Aorta (tissue), 5 donors: ENCODE results near the gene PCDH9. TPM values are rescaled to one million over a fixed set of nuclear protein-coding genes. Genes with fewer than 3 reads are reported as not detected.

Experiments
- ATAC-seq: fragments of 200-7000 bp; cut with Tn5 transposase; one replicate; pipeline ENCODE4 v1.9.1; 2022; ENCODE audit warnings: moderate library complexity; ENCODE audit not compliant: low FRiP score
- DNase-seq, 2 donors: peaks; one replicate each; pipeline ENCODE4 v3.0.0-alpha.2; 2020
- H3K27ac ChIP-seq, 2 donors: one replicate each; pipeline ENCODE4 v1.5.1; 2013; ENCODE audit warnings: low read length in 2 of 2, mild to moderate bottlenecking in 2 of 2, moderate library complexity in 2 of 2, control low read depth in 1 of 2, inconsistent platforms in 1 of 2, low read depth in 1 of 2
- H3K27me3 ChIP-seq, 2 donors: one replicate each; pipeline ENCODE4 v1.6.1; 2013; ENCODE audit warnings: control low read depth in 1 of 2, low read length in 1 of 2, mild to moderate bottlenecking in 1 of 2, moderate library complexity in 1 of 2; ENCODE audit not compliant: insufficient read depth in 2 of 2, control insufficient read depth in 1 of 2
- H3K36me3 ChIP-seq, 2 donors: one replicate each; pipeline ENCODE4 v1.6.1; 2013; ENCODE audit warnings: control low read depth in 1 of 2, low read length in 1 of 2, mild to moderate bottlenecking in 1 of 2; ENCODE audit not compliant: insufficient read depth in 2 of 2, control insufficient read depth in 1 of 2
- H3K4me1 ChIP-seq, 2 donors: one replicate each; pipeline ENCODE4 v1.6.1; 2013; ENCODE audit warnings: low read length in 2 of 2, control low read depth in 1 of 2, mild to moderate bottlenecking in 1 of 2, moderate library complexity in 1 of 2; ENCODE audit not compliant: insufficient read depth in 2 of 2, control insufficient read depth in 1 of 2
- H3K4me3 ChIP-seq, 2 donors: one replicate each; pipeline ENCODE4 v1.5.1; 2013; ENCODE audit warnings: low read length in 2 of 2, control low read depth in 1 of 2, mild to moderate bottlenecking in 1 of 2
- H3K9me3 ChIP-seq: one replicate; pipeline ENCODE4 v1.6.1; 2013; ENCODE audit warnings: mild to moderate bottlenecking, low read length; ENCODE audit not compliant: control insufficient read depth
- WGBS, 2 donors: extraction: QIAGEN DNeasy Blood & Tissue Kit; methylation state at CpG; one replicate each; pipeline ENCODE4 v1.1.7; 2013; 5-methylcytosine and 5-hydroxymethylcytosine counted together
- intact Hi-C, 2 donors: fragments of 100-400 bp; cut with DNase I; formaldehyde crosslinking; loops; one replicate each; pipeline versions ENCODE4 v1.14.2 to v1.15.0; 2022
- polyA plus RNA-seq, 2 donors: library from polyadenylated mRNA; stranded (reverse); fragments of 200-250 nt; gene quantifications; one replicate each; pipeline ENCODE4 v1.2.3, GENCODE V29; 2013
- total RNA-seq, 2 donors: library from RNA; stranded (reverse); fragmentation: NEBNext Ultra II Directional; extraction: Animal tissue kit (Norgen Biotek cat#: 25700); gene quantifications; one replicate each; pipeline ENCODE4 v1.2.1, GENCODE V29; 2021
- donor health status: healthy with polysubstance abuse.
- donor health status: Bipolar disorder and iron deficiency.
- donor health status: DM: no; HTN: no; CAD: no.
- donor health status: DM: no; HTN: no; CAD: no.
- donor health status: DM: yes; HTN: yes; CAD: no.

Gene PCDH9
- total and polyA plus RNA-seq, 4 donors: 0.38 to 6.3 (median 4.2) TPM

DNA sequence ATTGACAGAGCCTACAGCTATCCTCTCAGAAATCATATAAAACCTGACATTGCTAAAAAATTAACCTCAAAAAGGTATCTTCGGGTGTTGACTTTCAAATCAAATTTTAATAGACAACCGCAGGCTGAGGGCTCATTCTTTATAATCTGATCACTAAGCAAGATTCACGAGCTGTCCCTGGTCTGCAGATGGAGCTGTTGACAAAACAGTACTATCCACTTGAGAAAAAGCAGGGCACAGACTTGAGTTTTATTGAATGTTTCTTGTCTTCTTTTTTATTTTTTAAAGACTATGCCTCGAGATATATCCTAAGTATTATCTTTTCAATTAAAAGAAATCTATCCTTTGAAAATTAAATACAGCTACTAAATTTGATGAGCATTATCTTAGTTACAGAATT lies 540.5 kb downstream of the PCDH9 start:
- ATAC-seq: no peak

DNA sequence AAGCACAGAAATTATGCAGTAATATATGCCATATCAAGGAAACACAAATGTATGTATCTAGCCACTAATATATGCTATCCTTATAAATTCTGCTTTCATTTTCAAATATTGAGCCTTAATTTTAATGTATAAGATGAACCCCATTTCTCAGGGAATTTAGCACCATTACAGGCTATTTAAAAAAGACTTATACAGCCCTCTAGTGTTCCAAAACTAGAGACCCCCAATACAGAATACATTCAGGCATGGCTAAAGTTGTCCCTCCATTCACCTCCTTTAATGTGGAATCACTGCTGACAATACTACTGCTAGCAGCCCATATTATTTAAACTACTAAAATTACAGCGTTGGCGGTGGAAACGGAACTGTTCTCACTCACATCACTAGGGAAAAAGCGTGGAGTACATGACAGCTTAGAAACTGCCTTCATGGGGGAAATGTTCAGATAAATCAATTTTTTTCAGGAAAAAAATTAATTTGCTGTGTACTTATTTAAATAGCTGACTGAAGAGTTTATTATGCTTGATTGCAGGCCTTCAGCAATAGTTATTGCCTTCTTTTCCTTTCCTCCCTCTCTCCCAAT lies 541.0 kb downstream of the PCDH9 start:
- 58 to 66% methylated on average over 4 of the region's 4 CpGs for WGBS, 2 donors
- Histone ChIP-seq H3K4me3 (no peak overlapping the region), H3K9me3 (peaks cover 2% of the 10 kb centered on the region), H3K36me3 (no peaks in the 10 kb centered on the region), H3K4me1 (no peaks in the 10 kb centered on the region), H3K27ac (no peak overlapping the region), H3K27me3 (no peaks in the 10 kb centered on the region)
- DNase-seq (no peak), ATAC-seq (no peak)
- intact Hi-C loops: no loop called here

More for the DNA sequence above, 540.5 kb downstream of the PCDH9 start:
- H3K36me3 ChIP-seq: no peaks in the 10 kb centered on the region
- WGBS, 2 donors: 26 to 36% methylated on average over 4 of the region's 4 CpGs
- H3K9me3 ChIP-seq: peaks cover 2% of the 10 kb centered on the region
- intact Hi-C loops: loop anchor here in 1 of 2 donors (5.0 kb wide), 1 partner anchor 308 kb away; no protein-coding TSS in a partner anchor
- no peak for DNase-seq
- H3K4me1 ChIP-seq: no peaks in the 10 kb centered on the region
- no peak overlapping the region for H3K27ac ChIP-seq
- no peaks in the 10 kb centered on the region for H3K27me3 ChIP-seq
- no peak overlapping the region for H3K4me3 ChIP-seq

DNA sequence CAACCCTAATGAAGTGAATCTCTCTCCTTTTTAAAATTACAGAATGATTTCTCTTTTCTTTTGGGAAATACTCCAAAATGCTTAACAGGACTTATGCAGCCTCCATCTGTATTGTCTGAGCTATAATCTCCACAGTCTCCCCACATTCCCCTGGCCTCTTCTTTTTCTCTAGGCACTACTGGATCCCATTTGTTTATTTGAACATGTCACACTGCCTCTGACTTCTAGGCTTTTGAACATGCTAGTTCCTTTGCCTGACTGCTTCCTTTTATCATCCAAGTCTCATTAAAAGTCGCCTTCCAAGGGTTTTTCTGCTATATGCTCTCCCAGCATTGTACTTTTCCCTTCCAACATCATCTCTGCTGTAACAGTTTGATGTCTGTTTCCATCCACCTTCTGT lies 548.7 kb downstream of the PCDH9 start:
- intact Hi-C loops: no loop called here
- 42 to 55% methylated on average over 1 of the region's 1 CpG for WGBS, 2 donors
- H3K4me1 ChIP-seq: no peaks in the 10 kb centered on the region
- H3K36me3 ChIP-seq: no peaks in the 10 kb centered on the region
- no peak for DNase-seq
- no peak overlapping the region for H3K27ac ChIP-seq
- H3K9me3 ChIP-seq: peaks cover 2% of the 10 kb centered on the region
- no peaks in the 10 kb centered on the region for H3K27me3 ChIP-seq
- no peak for ATAC-seq
- no peak overlapping the region for H3K4me3 ChIP-seq

DNA sequence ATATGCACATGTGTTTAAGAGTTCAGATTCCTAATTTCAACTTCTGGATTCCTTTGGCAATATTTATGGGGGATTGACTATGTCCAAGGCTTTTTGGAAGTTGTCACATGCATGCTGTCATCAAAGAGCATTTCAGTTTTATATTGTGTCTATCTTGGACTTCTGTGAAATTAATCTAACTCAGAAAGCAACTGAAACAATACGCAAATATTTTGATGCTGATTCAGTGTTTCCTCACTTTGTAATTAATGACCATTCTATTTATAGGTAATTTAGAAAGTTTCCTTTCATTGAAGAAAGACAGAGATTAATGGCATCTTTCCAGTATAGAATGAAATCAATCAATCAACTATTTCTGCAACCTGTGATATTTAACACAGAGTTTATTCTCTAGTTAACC lies 550.1 kb downstream of the PCDH9 start:
- 56 to 81% methylated on average over 1 of the region's 1 CpG for WGBS, 2 donors
- ATAC-seq: no peak
- H3K4me1 ChIP-seq: no peaks in the 10 kb centered on the region
- H3K36me3 ChIP-seq: no peaks in the 10 kb centered on the region
- H3K4me3 ChIP-seq: no peak overlapping the region
- DNase-seq: no peak
- H3K9me3 ChIP-seq: no peaks in the 10 kb centered on the region
- intact Hi-C loops: no loop called here
- no peak overlapping the region for H3K27ac ChIP-seq
- H3K27me3 ChIP-seq: no peaks in the 10 kb centered on the region

DNA sequence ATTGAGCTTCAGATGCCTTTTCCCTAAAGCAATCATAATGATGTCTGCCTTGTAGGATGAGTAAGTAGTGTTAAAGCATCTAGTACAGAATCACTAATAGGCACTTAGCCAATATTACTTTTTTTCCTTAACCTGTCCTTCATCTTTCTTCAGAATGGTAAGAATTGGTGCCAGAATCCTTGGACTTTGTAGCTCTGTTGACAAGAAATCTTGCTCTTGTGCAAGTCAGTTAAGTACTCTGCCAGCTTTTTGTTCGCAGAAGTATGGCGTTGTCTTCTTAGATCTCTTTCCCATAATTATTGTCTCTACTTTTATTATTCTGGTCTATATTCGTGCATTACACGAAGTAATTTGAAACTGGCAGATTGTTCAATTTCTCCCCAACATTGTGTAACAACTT lies 554.5 kb downstream of the PCDH9 start:
- 76 to 80% methylated on average over 4 of the region's 4 CpGs for WGBS, 2 donors
- ATAC-seq (no peak), DNase-seq (no peak)
- H3K36me3 ChIP-seq: no peaks in the 10 kb centered on the region
- peaks cover 2% of the 10 kb centered on the region for H3K9me3 ChIP-seq
- no peak overlapping the region for H3K27ac ChIP-seq
- H3K27me3 ChIP-seq: no peaks in the 10 kb centered on the region
- H3K4me3 ChIP-seq: no peak overlapping the region
- H3K4me1 ChIP-seq: no peaks in the 10 kb centered on the region
- intact Hi-C loops: no loop called here

DNA sequence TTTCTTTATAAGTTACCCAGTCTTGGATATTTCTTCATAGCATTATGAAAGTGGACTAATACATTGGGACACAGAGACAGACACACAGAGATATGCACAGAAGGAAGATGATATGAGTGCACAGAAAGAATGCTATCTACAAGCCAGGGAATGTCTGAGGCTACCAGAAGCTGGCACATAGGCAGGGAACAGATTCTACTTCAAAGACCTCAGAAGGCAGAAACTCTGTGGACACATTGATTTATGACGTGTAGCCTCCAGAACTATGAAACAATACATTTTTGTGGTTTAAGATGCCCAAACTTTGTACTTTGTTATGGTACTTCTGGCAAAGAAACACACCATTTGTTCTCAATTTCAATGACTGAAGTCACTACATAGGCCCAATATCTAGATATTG lies 556.7 kb downstream of the PCDH9 start:
- DNase-seq: no peak
- Histone ChIP-seq H3K36me3 (no peaks in the 10 kb centered on the region), H3K4me3 (no peak overlapping the region), H3K27ac (no peak overlapping the region), H3K9me3 (peaks cover 2% of the 10 kb centered on the region), H3K4me1 (no peaks in the 10 kb centered on the region), H3K27me3 (no peaks in the 10 kb centered on the region)
- intact Hi-C loops: no loop called here
- ATAC-seq: no peak
- WGBS, 2 donors: 65 to 70% methylated on average over 1 of the region's 1 CpG

DNA sequence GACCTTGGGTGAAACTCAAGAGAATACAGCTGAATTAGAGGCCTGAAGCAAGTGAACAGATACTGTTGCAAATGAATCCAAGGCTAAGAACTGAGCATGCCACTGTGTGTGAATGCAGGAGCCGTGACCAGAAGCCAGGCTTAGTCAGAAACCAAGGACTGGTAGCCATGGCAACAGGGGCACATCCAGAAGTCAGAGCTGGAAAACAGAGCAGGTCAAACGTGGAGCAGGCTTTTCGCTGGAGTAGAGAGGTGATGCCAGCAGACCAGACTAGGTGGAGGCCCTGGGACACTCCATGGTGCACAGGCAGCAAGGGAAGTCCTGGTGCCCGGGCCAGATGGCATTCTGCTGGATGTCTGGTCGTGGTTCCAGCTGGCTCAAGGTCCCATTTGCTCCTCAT lies 564.1 kb downstream of the PCDH9 start:
- intact Hi-C loops: no loop called here
- DNase-seq (peak in 1 of 2 donors; percentile 46), ATAC-seq (no peak)
- WGBS, 2 donors: 45 to 56% methylated on average over 5 of the region's 5 CpGs
- Histone ChIP-seq H3K36me3 (no peaks in the 10 kb centered on the region), H3K9me3 (peaks cover 1% of the 10 kb centered on the region), H3K4me3 (no peak overlapping the region), H3K4me1 (no peaks in the 10 kb centered on the region), H3K27me3 (no peaks in the 10 kb centered on the region), H3K27ac (no peak overlapping the region)

DNA sequence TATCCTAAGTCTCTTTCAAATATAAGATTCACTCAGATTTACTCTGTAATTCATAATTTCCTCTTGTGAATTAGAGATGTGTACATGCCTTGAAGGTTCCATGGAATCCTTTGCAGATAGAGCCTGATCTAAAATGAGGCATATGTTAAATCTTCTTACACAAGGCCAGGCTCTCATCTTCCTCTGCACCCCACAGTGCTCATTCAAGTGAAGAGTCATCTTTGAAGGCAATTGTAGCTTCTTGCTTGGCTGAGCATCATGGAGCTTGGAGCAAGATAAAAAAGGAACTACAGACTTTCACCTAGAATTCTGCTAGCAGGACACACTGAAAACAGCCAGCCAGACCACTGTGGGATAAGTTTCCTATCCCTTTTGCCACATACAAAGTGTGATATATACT lies 566.4 kb downstream of the PCDH9 start:
- Histone ChIP-seq H3K9me3 (peaks cover 1% of the 10 kb centered on the region), H3K27ac (no peak overlapping the region), H3K4me1 (no peaks in the 10 kb centered on the region), H3K4me3 (no peak overlapping the region), H3K36me3 (no peaks in the 10 kb centered on the region), H3K27me3 (no peaks in the 10 kb centered on the region)
- intact Hi-C loops: no loop called here
- no peak for DNase-seq
- no peak for ATAC-seq

DNA sequence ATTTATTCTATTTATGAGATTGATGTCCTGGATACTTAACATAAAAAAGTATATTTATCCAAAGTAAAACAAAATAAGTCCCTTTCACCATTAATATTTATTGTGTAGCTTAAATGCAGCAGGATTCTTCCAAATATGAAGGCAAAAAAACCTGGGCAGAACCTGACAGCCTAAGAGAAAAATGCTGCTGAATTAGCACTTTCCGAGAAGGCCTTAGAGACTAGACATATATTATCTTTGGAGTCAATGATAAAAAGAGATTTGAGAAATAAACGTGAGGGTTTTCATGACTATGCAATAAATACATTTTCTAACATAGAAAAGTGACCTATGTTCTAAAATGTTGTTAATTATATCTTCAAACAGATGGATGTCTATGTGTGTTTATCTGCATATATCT lies 566.9 kb downstream of the PCDH9 start:
- ATAC-seq (no peak), DNase-seq (no peak)
- no peak overlapping the region for H3K4me3 ChIP-seq
- H3K27ac ChIP-seq: no peak overlapping the region
- no peaks in the 10 kb centered on the region for H3K4me1 ChIP-seq
- H3K36me3 ChIP-seq: no peaks in the 10 kb centered on the region
- WGBS, 2 donors: 47 to 62% methylated on average over 2 of the region's 2 CpGs
- H3K27me3 ChIP-seq: no peaks in the 10 kb centered on the region
- intact Hi-C loops: no loop called here
- peaks cover 1% of the 10 kb centered on the region for H3K9me3 ChIP-seq
